Thymus (tissue), 11 donors: Measurements from ENCODE around the gene PEX26. TPM values are rescaled to one million over a fixed set of nuclear protein-coding genes. Genes with fewer than 3 reads are reported as not detected.

ENCODE experiments used
- DNase-seq, 9 donors: peaks; one replicate each; pipeline ENCODE4 v3.0.0-alpha.2; 2013; ENCODE audit warnings: low spot score in 9 of 9, low read depth in 6 of 9, missing footprints in 1 of 9
- H3K27ac ChIP-seq, 2 donors: one replicate each; pipeline ENCODE4 v1.5.1; 2013; ENCODE audit warnings: control low read depth in 1 of 2, low read depth in 1 of 2, low read length in 1 of 2, mild to moderate bottlenecking in 1 of 2, moderate library complexity in 1 of 2
- H3K27me3 ChIP-seq, 2 donors: one replicate each; pipeline ENCODE4 v1.5.1; 2013; ENCODE audit warnings: low read length in 1 of 2; ENCODE audit not compliant: control insufficient read depth in 2 of 2, insufficient read depth in 1 of 2
- H3K36me3 ChIP-seq, 2 donors: one replicate each; pipeline ENCODE4 v1.5.1; 2013; ENCODE audit warnings: low read length in 1 of 2, mild to moderate bottlenecking in 1 of 2, moderate library complexity in 1 of 2; ENCODE audit not compliant: control insufficient read depth in 2 of 2, insufficient read depth in 2 of 2
- H3K4me1 ChIP-seq, 2 donors: one replicate each; pipeline ENCODE4 v1.5.1; 2013; ENCODE audit warnings: low read length in 2 of 2; ENCODE audit not compliant: control insufficient read depth in 2 of 2, insufficient read depth in 2 of 2
- H3K4me3 ChIP-seq, 2 donors: one replicate each; pipeline ENCODE4 v1.5.1; 2013; ENCODE audit warnings: low read length in 2 of 2, control low read depth in 1 of 2, mild to moderate bottlenecking in 1 of 2
- H3K9me3 ChIP-seq, 2 donors: one replicate each; pipeline ENCODE4 v1.5.1; 2013; ENCODE audit warnings: low read length in 1 of 2, mild to moderate bottlenecking in 1 of 2; ENCODE audit not compliant: control insufficient read depth in 2 of 2, insufficient read depth in 1 of 2
- WGBS: extraction: QIAGEN DNeasy Blood & Tissue Kit; methylation state at CpG from one replicate; pipeline ENCODE4 v1.1.7; 2013; 5-methylcytosine and 5-hydroxymethylcytosine counted together
- polyA plus RNA-seq: library from polyadenylated mRNA; stranded (reverse); fragments of 200-250 nt; gene quantifications from one replicate; pipeline ENCODE4 v1.2.3, GENCODE V29; 2013
- total RNA-seq: library from RNA; stranded (reverse); fragments of 120-200 nt; gene quantifications from one replicate; pipeline ENCODE4 v1.2.4, GENCODE V29; 2013
- donor health status: healthy.

Gene PEX26
- total and polyA plus RNA-seq, 2 donors = 10.9 to 16.0 TPM

DNA sequence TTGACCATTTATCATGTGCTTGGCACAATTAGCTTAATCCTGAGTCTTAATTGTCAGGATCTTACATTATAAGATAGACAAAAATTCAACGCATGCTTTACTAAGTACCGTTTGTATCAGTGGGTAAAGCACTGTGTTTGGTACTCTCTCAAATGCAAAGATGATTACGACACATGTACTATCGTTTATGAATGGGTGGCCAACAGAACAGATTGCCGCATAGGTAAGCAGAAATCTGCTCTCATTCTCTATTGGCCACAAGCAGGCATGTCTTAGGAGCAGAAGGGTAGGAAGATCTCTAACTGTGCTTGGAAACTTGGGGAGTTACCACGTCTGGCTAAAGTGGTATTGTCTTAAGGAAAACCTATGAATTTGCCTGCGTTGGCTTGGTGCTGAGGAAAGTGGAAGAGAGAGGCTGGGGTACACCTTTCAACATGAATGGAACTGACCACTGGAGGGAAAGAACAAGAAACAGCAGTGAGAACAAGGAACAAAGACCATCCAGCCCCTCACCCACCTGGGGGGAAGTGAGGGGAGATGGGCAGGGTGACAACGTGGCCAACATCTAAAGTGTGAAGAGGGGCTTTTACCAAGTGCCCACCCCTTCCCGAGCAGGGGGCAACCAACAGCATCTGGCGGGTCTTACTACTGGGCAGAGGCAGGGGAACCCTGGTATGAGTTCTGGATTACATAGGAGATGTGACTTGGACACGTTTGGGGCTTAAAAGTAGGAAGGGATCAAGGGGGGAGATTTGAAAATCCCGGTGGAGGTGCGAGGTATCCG is 31.8 kb downstream of the PEX26 start:
- H3K36me3 ChIP-seq = no peaks in the 10 kb centered on the region
- WGBS = 56% methylated on average over 14 of the region's 14 CpGs
- H3K4me1 ChIP-seq = peaks cover 5 to 18% of the 10 kb centered on the region in 2 donors
- no peak for DNase-seq
- no peak overlapping the region for H3K4me3 ChIP-seq
- H3K27ac ChIP-seq = no peak overlapping the region
- peaks cover 0 to 4% of the 10 kb centered on the region in 2 donors for H3K9me3 ChIP-seq
- peaks cover 25 to 56% of the 10 kb centered on the region in 2 donors for H3K27me3 ChIP-seq

DNA sequence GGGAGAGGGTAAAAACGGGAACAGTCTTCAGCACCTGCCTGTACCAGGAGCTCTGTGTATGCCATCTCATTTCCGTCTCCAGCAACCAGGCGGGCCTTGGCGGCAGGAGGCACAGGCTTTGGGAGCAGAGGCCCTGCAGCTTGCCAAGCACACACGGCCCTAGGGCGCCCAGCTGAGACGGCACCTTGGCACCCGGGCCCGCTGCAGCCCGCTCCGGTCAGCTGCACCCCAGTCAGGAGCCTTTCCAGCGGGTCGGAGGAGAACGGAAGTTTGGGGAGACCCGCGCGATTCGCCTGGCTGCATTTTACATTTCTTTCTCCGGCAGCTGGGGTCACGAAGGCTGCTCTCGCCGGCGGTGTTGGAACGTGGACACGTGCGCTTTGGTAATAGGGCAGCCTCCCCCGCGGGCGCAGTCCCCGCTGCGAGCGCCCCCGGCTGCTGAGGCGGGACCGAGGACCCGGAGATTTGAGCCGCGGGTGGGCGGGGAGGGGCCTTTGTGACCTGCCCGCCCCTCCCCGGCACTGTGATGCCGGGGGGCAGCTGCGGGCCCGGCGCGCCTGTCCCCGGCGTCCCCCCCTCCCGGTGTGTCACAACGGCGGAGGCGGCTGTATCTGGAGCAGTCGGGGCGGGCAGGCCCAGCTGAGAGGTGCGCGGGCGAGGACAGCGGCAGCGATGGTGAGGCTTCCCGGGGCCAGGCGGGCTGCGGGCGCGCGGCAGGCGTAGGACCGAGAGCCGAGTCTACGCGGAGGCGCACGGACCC is 32.6 kb downstream of the PEX26 start, which contains the start of gene TUBA8:
Gene TUBA8, plus strand, starts transcription at position 616 of the 760 bp plus-strand sequence. Its CDS starts 57 bp downstream, at position 673.
- 1% methylated on average over 72 of the region's 72 CpGs for WGBS
- peaks cover 0 to 4% of the 10 kb centered on the region in 2 donors for H3K9me3 ChIP-seq
- peaks cover 25 to 56% of the 10 kb centered on the region in 2 donors for H3K27me3 ChIP-seq
- no peaks in the 10 kb centered on the region for H3K36me3 ChIP-seq
- peaks cover 5 to 19% of the 10 kb centered on the region in 2 donors for H3K4me1 ChIP-seq
- no peak within 1 kb of the TSS for H3K27ac ChIP-seq
- H3K4me3 ChIP-seq = peak within 1 kb of the TSS in 1 of 2 donors; percentile 50
- DNase-seq = peak in 1 of 9 donors; percentile 13

DNA sequence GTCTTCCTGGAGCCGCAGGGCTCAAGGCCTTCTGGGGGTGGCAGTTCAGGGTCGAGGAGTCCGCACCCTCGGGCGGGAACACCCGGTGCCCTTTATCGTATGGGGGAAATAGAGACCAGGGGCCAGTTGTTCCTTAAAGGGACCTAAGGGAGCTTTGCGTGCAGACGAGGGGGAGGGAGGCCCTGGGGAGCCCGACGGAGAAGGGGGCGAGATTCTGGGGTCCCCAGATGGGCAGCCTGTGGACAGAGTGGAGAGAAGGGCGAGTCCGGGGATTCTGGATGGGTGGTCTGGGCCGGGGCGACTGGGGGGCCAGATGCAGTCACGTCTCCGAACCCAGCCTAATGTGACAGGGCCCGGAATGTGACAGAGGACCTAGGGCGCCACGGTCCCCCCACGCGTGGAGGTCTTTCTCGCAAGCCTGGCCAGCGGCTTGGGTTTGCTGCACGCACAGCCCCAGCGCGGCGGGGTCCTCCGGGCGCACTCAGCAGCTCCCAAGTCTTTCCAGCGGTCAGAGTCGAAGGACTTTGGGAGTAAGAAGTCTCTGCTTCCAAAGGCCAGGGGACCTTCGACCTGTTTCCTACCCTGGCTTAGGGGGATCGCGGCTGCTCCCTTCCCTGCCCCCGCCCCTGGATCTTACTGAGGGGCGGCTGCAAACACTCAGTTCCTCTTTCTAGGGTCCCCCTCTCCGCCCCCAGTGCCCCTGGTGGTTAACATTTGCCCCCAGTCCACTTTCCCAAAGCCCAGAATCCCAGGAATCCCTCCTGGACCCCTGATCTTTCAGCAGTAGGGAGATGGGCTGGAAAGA is 33.4 kb downstream of the PEX26 start:
- 28% methylated on average over 39 of the region's 39 CpGs for WGBS

DNA sequence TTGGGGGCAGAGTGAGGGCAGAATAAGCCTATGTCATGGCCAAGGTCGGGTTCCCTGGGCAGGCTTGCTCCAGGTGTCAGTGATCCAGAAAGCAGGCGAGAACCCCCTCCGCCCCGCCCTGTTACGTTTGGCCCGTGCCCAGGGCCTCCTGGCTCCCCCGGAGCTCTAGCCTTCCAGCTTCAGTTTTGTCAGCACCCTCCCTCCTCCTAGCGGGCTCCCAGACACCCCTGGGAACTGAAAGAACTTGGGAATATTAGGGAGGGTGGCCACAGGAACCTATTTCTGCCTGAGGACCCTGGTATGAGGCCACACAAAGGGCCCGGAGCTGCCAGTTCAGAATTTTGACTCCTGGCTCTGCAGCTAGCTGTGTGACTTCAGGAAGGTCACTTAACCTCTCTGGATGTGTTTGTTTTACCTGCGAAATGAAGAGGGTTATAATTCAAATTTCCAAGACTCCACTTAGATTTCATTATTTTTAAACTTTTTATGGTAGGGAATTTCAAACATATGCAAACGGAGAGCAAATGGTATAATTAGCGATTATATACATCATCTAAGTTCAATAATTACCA is 34.1 kb downstream of the PEX26 start:
- 83% methylated on average over 12 of the region's 12 CpGs for WGBS
- no peaks in the 10 kb centered on the region for H3K36me3 ChIP-seq
- peaks cover 25 to 54% of the 10 kb centered on the region in 2 donors for H3K27me3 ChIP-seq
- no peak overlapping the region for H3K4me3 ChIP-seq
- DNase-seq = no peak
- peaks cover 5 to 19% of the 10 kb centered on the region in 2 donors for H3K4me1 ChIP-seq
- H3K27ac ChIP-seq = no peak overlapping the region
- no peaks in the 10 kb centered on the region for H3K9me3 ChIP-seq

More for the DNA sequence above, 33.4 kb downstream of the PEX26 start:
- Histone ChIP-seq H3K9me3 (no peaks in the 10 kb centered on the region), H3K27me3 (peaks cover 25 to 54% of the 10 kb centered on the region in 2 donors), H3K36me3 (no peaks in the 10 kb centered on the region), H3K4me3 (peak overlapping the region in 1 of 2 donors; percentile 50), H3K4me1 (peaks cover 5 to 19% of the 10 kb centered on the region in 2 donors), H3K27ac (no peak overlapping the region)
- DNase-seq = no peak

DNA sequence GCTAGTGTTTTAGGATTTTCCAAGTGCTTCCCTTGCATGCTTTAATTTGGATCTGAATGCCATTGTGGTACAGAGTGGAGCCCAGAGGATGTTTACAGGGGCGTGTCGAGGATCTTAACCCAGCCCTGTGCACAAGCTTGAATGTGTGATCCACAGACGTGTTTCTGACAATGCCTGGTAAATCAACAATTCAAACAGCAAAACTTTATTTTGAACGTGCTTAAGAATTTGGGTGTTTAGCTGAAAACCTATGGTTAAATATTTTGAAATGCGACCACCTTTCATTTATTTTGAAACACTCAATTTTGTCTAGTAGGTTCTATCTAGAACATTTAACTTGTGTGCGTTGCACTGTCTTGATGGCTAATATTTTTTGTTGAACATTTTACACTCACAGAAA is 34.6 kb downstream of the PEX26 start:
- no peak for DNase-seq
- Histone ChIP-seq H3K4me1 (peaks cover 5 to 19% of the 10 kb centered on the region in 2 donors), H3K36me3 (no peaks in the 10 kb centered on the region), H3K4me3 (no peak overlapping the region), H3K27me3 (peaks cover 25 to 54% of the 10 kb centered on the region in 2 donors), H3K27ac (no peak overlapping the region), H3K9me3 (no peaks in the 10 kb centered on the region)
- WGBS = 95% methylated on average over 6 of the region's 6 CpGs

DNA sequence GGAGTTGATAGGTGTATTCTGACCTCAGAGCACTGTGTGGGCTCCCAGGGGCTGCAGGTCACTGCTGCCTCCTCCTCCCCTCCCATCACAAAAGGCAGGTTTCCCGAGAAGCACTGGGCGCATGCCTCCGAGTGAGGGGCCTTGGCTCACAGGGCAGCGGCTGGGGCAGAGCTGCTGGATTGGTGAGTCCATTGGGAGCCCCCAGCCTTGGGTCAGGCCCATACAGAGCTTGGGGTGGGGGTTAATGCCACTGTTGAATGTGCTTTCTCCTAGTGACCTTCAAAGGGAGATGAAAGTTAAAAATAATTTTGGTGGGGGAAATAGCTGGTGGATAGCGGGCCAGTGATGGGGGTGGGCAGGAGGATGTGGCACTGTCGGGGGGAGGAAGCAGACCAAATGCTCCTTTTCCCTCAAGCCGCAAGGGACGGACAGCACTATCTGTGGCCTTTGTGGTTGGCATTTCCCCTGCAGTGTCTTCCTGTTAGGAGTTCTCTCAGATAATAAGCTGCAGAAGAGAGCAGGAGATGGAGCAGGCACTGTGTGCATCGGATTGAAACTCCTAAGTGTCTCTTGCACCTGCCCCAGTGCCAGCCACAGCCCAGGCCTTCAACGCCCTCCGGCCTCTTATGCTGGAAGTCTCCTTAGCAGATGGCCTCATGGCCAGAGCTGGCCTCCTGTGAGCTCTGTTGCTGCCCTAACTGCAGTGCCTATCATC is 36.0 kb downstream of the PEX26 start:
- Histone ChIP-seq H3K36me3 (no peaks in the 10 kb centered on the region), H3K4me3 (no peak overlapping the region), H3K27ac (no peak overlapping the region), H3K27me3 (peaks cover 25 to 54% of the 10 kb centered on the region in 2 donors), H3K9me3 (no peaks in the 10 kb centered on the region), H3K4me1 (peaks cover 5 to 19% of the 10 kb centered on the region in 2 donors)
- no peak for DNase-seq
- WGBS = 15% methylated on average over 11 of the region's 11 CpGs

DNA sequence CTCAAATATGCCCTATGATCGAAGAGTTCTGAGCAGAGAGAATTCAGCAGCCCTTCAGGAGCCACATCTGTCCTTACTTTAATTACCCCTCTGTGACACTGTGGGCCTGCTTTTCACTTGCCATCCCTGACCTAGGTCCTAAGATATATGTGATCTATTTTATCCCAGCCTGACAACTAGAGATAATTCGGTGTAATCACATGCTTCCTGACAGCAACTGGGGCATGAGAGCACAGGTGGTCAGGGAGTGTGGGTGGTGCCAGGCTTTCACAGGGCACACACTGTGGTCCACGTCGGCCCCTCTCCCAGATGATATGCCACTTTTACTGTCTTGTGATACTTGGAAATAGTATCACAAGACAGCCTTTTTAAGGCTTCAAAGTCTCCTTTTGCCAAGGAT is 36.7 kb downstream of the PEX26 start:
- 13% methylated on average over 4 of the region's 4 CpGs for WGBS
- Histone ChIP-seq H3K27ac (no peak overlapping the region), H3K27me3 (peaks cover 25 to 49% of the 10 kb centered on the region in 2 donors), H3K4me3 (no peak overlapping the region), H3K4me1 (peaks cover 8 to 19% of the 10 kb centered on the region in 2 donors), H3K9me3 (no peaks in the 10 kb centered on the region), H3K36me3 (no peaks in the 10 kb centered on the region)
- DNase-seq = no peak

DNA sequence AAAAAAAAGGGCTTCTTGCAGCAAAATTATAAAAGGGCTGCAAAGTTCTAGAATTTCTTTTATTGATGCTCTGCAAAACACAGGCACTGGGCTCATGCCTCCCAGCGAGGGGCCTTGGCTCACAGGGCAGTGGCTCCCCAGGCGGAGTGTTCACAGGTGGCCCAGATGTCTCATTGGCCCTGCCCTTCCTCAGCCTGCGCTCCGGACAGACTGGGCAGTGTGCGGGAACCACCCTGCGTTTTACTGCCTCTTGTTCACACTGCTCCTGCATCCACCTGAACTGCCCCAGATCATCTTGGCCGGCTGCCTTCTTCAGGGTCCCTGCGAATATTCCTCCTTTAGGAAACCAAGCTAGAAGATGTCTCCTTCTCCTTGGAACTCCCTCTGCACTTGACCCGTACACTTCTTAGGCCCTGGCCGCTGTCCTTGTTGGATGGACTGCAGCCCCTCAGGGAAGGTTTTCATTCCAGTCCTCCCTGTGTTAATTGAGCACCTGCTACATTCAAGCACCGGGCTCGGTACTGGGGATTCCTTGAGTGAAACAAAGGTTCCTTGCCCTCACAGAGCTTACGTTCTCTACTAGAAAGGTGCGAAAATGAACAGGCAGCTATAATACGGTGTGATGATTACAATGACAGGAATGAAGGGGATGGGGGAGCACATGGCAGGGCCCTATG is 37.3 kb downstream of the PEX26 start:
- H3K9me3 ChIP-seq = no peaks in the 10 kb centered on the region

More for the DNA sequence above, 37.3 kb downstream of the PEX26 start:
- no peak for DNase-seq
- H3K36me3 ChIP-seq = no peaks in the 10 kb centered on the region
- no peak overlapping the region for H3K4me3 ChIP-seq
- H3K27me3 ChIP-seq = peaks cover 25 to 43% of the 10 kb centered on the region in 2 donors
- 98% methylated on average over 15 of the region's 15 CpGs for WGBS
- peaks cover 13 to 18% of the 10 kb centered on the region in 2 donors for H3K4me1 ChIP-seq
- H3K27ac ChIP-seq = no peak overlapping the region
